Measurements from ENCODE around the gene EIF3J.
A peak's percentile ranks its signal among the peaks of the same experiment; 100 is the strongest.

Gene EIF3J

GRCh38 chr15:44580105-44580504 is 43.2 kb downstream of the EIF3J start:
- no peak for DNase-seq (ENCODE audit: insufficient read length, low spot score)
- no peak for TF ChIP-seq CTCF (IDR thresholded peaks at IDR 0.05; ENCODE audit: insufficient read depth, missing control alignments)
- no peak for FAIRE-seq

GRCh38 chr15:44584162-44584749 is 47.3 kb downstream of the EIF3J start:
- peak; percentile 67 for TF ChIP-seq CTCF (IDR thresholded peaks at IDR 0.05; ENCODE audit: insufficient read depth, missing control alignments)
- DNase-seq (ENCODE audit: insufficient read length, low spot score), result no peak
- no peak for FAIRE-seq

- no peak for FAIRE-seq
Observed at GRCh38 chr15:44585633-44586032, 48.7 kb downstream of the EIF3J start.

GRCh38 chr15:44588541-44588940 is 51.6 kb downstream of the EIF3J start:
- no peak for DNase-seq (ENCODE audit: insufficient read length, low spot score)
- TF ChIP-seq CTCF (IDR thresholded peaks at IDR 0.05; ENCODE audit: insufficient read depth, missing control alignments), result no peak
- no peak for FAIRE-seq

More at GRCh38 chr15:44585633-44586032, 48.7 kb downstream of the EIF3J start:
- DNase-seq (ENCODE audit: insufficient read length, low spot score), result no peak
- no peak for TF ChIP-seq CTCF (IDR thresholded peaks at IDR 0.05; ENCODE audit: insufficient read depth, missing control alignments)

- TF ChIP-seq CTCF (IDR thresholded peaks at IDR 0.05; ENCODE audit: insufficient read depth, missing control alignments), result no peak
- FAIRE-seq (no peak), DNase-seq (ENCODE audit: insufficient read length, low spot score) (no peak)
Observed at GRCh38 chr15:44591326-44591725, 54.4 kb downstream of the EIF3J start.

- DNase-seq (ENCODE audit: insufficient read length, low spot score) (no peak), FAIRE-seq (no peak)
- peak; percentile 23 for TF ChIP-seq CTCF (IDR thresholded peaks at IDR 0.05; ENCODE audit: insufficient read depth, missing control alignments)
Observed at GRCh38 chr15:44593042-44593736, 56.2 kb downstream of the EIF3J start.

- no peak for TF ChIP-seq CTCF (IDR thresholded peaks at IDR 0.05; ENCODE audit: insufficient read depth, missing control alignments)
- FAIRE-seq (no peak), DNase-seq (ENCODE audit: insufficient read length, low spot score) (no peak)
Observed at GRCh38 chr15:44595246-44595645, 58.3 kb downstream of the EIF3J start.

Data from D721Med (cell line).